Stimulated activated naive CD8-positive, alpha-beta T cell treated with anti-CD3 and anti-CD28 coated beads, Interleukin-15, Interleukin-2, amounts not matched to agents 100 U/mL and 50 U/mL, for 24 hours (primary cell): ENCODE data around the gene SLC16A7.

ENCODE experiments used
- ATAC-seq: fragments of 150-1000 bp; cut with Tn5 transposase; one replicate; pipeline ENCODE4 v1.10.0; 2021
- DNase-seq: peaks from one replicate; pipeline ENCODE4 v3.0.0; 2021

The SLC16A7 gene

GRCh38 chr12:59668674-59669073 lies 72.8 kb downstream of the SLC16A7 start:
- DNase-seq (no peak), ATAC-seq (no peak)

- DNase-seq, result no peak
- no peak for ATAC-seq
Measured at GRCh38 chr12:59672273-59672672, 76.4 kb downstream of the SLC16A7 start.

- DNase-seq (no peak), ATAC-seq (no peak)
Measured at GRCh38 chr12:59675461-59675860, 79.6 kb downstream of the SLC16A7 start.

- ATAC-seq (no peak), DNase-seq (no peak)
Measured at GRCh38 chr12:59677857-59678256, 82.0 kb downstream of the SLC16A7 start.

- DNase-seq (no peak), ATAC-seq (no peak)
Measured at GRCh38 chr12:59678759-59679411, 83.1 kb downstream of the SLC16A7 start.

GRCh38 chr12:59689776-59690175 lies 93.9 kb downstream of the SLC16A7 start:
- DNase-seq, result no peak
- ATAC-seq, result no peak

- ATAC-seq, result no peak
Measured at GRCh38 chr12:59695379-59695778, 99.5 kb downstream of the SLC16A7 start.

GRCh38 chr12:59698600-59698999 lies 102.8 kb downstream of the SLC16A7 start:
- ATAC-seq, result no peak
- DNase-seq, result no peak

More at GRCh38 chr12:59695379-59695778, 99.5 kb downstream of the SLC16A7 start:
- no peak for DNase-seq

- DNase-seq, result no peak
- ATAC-seq, result no peak
Measured at GRCh38 chr12:59699421-59700152, 103.8 kb downstream of the SLC16A7 start.

- ATAC-seq (no peak), DNase-seq (no peak)
Measured at GRCh38 chr12:59700153-59700450, 104.3 kb downstream of the SLC16A7 start.

- no peak for ATAC-seq
Measured at GRCh38 chr12:59708064-59708463, 112.2 kb downstream of the SLC16A7 start.

GRCh38 chr12:59708484-59708883 lies 112.7 kb downstream of the SLC16A7 start:
- no peak for DNase-seq

More at GRCh38 chr12:59708064-59708463, 112.2 kb downstream of the SLC16A7 start:
- no peak for DNase-seq

GRCh38 chr12:59710004-59710628 lies 114.3 kb downstream of the SLC16A7 start:
- ATAC-seq (no peak), DNase-seq (no peak)

More at GRCh38 chr12:59708484-59708883, 112.7 kb downstream of the SLC16A7 start:
- no peak for ATAC-seq

- DNase-seq, result no peak
- no peak for ATAC-seq
Measured at GRCh38 chr12:59710964-59711363, 115.1 kb downstream of the SLC16A7 start.

GRCh38 chr12:59715434-59715833 lies 119.6 kb downstream of the SLC16A7 start:
- no peak for ATAC-seq

GRCh38 chr12:59716043-59716442 lies 120.2 kb downstream of the SLC16A7 start:
- DNase-seq, result no peak
- no peak for ATAC-seq

More at GRCh38 chr12:59715434-59715833, 119.6 kb downstream of the SLC16A7 start:
- no peak for DNase-seq

GRCh38 chr12:59717436-59717835 lies 121.6 kb downstream of the SLC16A7 start:
- ATAC-seq (no peak), DNase-seq (no peak)

GRCh38 chr12:59719701-59720100 lies 123.9 kb downstream of the SLC16A7 start:
- DNase-seq (no peak), ATAC-seq (no peak)

- no peak for ATAC-seq
- no peak for DNase-seq
Measured at GRCh38 chr12:59723520-59723919, 127.7 kb downstream of the SLC16A7 start.

- no peak for DNase-seq
- no peak for ATAC-seq
Measured at GRCh38 chr12:59724011-59724695, 128.3 kb downstream of the SLC16A7 start.

GRCh38 chr12:59733200-59733599 lies 137.4 kb downstream of the SLC16A7 start:
- ATAC-seq (no peak), DNase-seq (no peak)

GRCh38 chr12:59734371-59734770 lies 138.5 kb downstream of the SLC16A7 start:
- ATAC-seq (no peak), DNase-seq (no peak)

GRCh38 chr12:59735231-59735630 lies 139.4 kb downstream of the SLC16A7 start:
- no peak for ATAC-seq
- DNase-seq, result no peak
